Suprapubic skin (tissue), 4 donors: ENCODE data around the gene RAVER2.

Experiments used
- CTCF ChIP-seq, 2 donors: fragments of 200-600 bp in 1 of 2; fragments of 450-650 bp in 1 of 2; sonication (generic) in 1 of 2; IDR thresholded peaks; one replicate each; pipeline ENCODE4 v1.5.1; 2016 to 2019; ENCODE audit warnings: antibody characterized with exemption in 2 of 2, mild to moderate bottlenecking in 1 of 2, moderate library complexity in 1 of 2
- POLR2A ChIP-seq, 2 donors: fragments of 450-650 bp; IDR thresholded peaks; one replicate each; pipeline ENCODE4 v1.6.1; 2017; ENCODE audit warnings: antibody characterized with exemption in 2 of 2, mild to moderate bottlenecking in 2 of 2, moderate library complexity in 2 of 2
- POLR2AphosphoS5 ChIP-seq, 3 donors: sonication (generic); formaldehyde crosslinking; IDR thresholded peaks; one replicate each; pipeline ENCODE4 v1.6.1; 2017; ENCODE audit warnings: antibody characterized with exemption in 3 of 3

GRCh38 chr1:64810001-64810400, 65.1 kb downstream of the RAVER2 start:
- TF ChIP-seq CTCF (IDR thresholded peaks at IDR 0.05) = no peak
- no peak for TF ChIP-seq POLR2A (IDR thresholded peaks at IDR 0.05)
- TF ChIP-seq POLR2AphosphoS5 (IDR thresholded peaks at IDR 0.05) = no peak
